Liver (tissue), 9 donors: ENCODE measurements around the gene ADAP1. TPM values are rescaled to one million over a fixed set of nuclear protein-coding genes. Genes with fewer than 3 reads are reported as not detected.

Source experiments
- DNase-seq: peaks from one replicate; pipeline ENCODE4 v3.0.0-alpha.2; 2017; ENCODE audit warnings: low spot score
- H3K27ac ChIP-seq, 2 donors: one replicate each; pipeline ENCODE4 v1.7.0; 2013; ENCODE audit warnings: inconsistent platforms in 2 of 2, low read length in 2 of 2, control low read depth in 1 of 2, low read depth in 1 of 2, mild to moderate bottlenecking in 1 of 2
- H3K27me3 ChIP-seq, 4 donors: one replicate each; pipeline versions ENCODE4 v1.6.1 to v1.7.0; 2013; ENCODE audit warnings: low read length in 3 of 4, inconsistent platforms in 1 of 4, mild to moderate bottlenecking in 1 of 4, moderate library complexity in 1 of 4; ENCODE audit not compliant: control insufficient read depth in 4 of 4, insufficient read depth in 4 of 4
- H3K36me3 ChIP-seq, 4 donors: one replicate each; pipeline versions ENCODE4 v1.6.1 to v1.7.0; 2013; ENCODE audit warnings: low read length in 3 of 4, mild to moderate bottlenecking in 3 of 4, low read depth in 1 of 4, moderate library complexity in 1 of 4; ENCODE audit not compliant: control insufficient read depth in 4 of 4, insufficient read depth in 3 of 4
- H3K4me1 ChIP-seq, 4 donors: one replicate each; pipeline versions ENCODE4 v1.6.1 to v1.7.0; 2013; ENCODE audit warnings: low read length in 3 of 4, mild to moderate bottlenecking in 3 of 4, moderate library complexity in 1 of 4; ENCODE audit not compliant: control insufficient read depth in 4 of 4, insufficient read depth in 4 of 4
- H3K4me3 ChIP-seq, 3 donors: one replicate each; pipeline versions ENCODE4 v1.6.1 to v1.7.0; 2013; ENCODE audit warnings: low read length in 3 of 3, control low read depth in 1 of 3, low read depth in 1 of 3, mild to moderate bottlenecking in 1 of 3
- H3K9ac ChIP-seq, 2 donors: one replicate each; pipeline ENCODE4 v1.7.0; 2013; ENCODE audit warnings: low read length in 2 of 2, mild to moderate bottlenecking in 2 of 2, moderate library complexity in 2 of 2, control low read depth in 1 of 2, low read depth in 1 of 2
- H3K9me3 ChIP-seq, 4 donors: one replicate each; pipeline versions ENCODE4 v1.6.1 to v1.7.0; 2013; ENCODE audit warnings: low read length in 3 of 4; ENCODE audit not compliant: control insufficient read depth in 4 of 4
- ATF3 ChIP-seq: IDR thresholded peaks from 2 replicates; pipeline ENCODE4 v1.6.1; 2016; ENCODE audit warnings: antibody characterized with exemption
- EGR1 ChIP-seq, 2 donors: IDR thresholded peaks; 2 replicates each; pipeline ENCODE4 v1.6.1; 2016 to 2018; ENCODE audit warnings: antibody characterized with exemption in 2 of 2, low read depth in 2 of 2
- FOXA1 ChIP-seq: IDR thresholded peaks from 2 replicates; pipeline ENCODE4 v1.6.1; 2016; ENCODE audit warnings: antibody characterized with exemption
- FOXA2 ChIP-seq: IDR thresholded peaks from 2 replicates; pipeline ENCODE4 v1.6.1; 2016; ENCODE audit warnings: antibody characterized with exemption
- GABPA ChIP-seq, 2 donors: IDR thresholded peaks in 1 of 2; conservative IDR thresholded peaks in 1 of 2; 2 replicates each; pipeline ENCODE4 v1.6.1; 2016; ENCODE audit warnings: antibody characterized with exemption in 2 of 2, mild to moderate bottlenecking in 1 of 2, moderate library complexity in 1 of 2
- HNF4A ChIP-seq, 2 donors: conservative IDR thresholded peaks; 2 replicates each; pipeline ENCODE4 v1.6.1; 2016; ENCODE audit warnings: antibody characterized with exemption in 2 of 2, mild to moderate bottlenecking in 2 of 2
- HNF4G ChIP-seq: IDR thresholded peaks from 2 replicates; pipeline ENCODE4 v1.6.1; 2016; ENCODE audit warnings: antibody characterized with exemption
- JUND ChIP-seq, 2 donors: IDR thresholded peaks; 2 replicates each; pipeline ENCODE4 v1.6.1; 2016; ENCODE audit warnings: antibody characterized with exemption in 2 of 2
- NR2F2 ChIP-seq: IDR thresholded peaks from 2 replicates; pipeline ENCODE4 v1.6.1; 2016; ENCODE audit warnings: antibody characterized with exemption
- RXRA ChIP-seq, 2 donors: IDR thresholded peaks; 2 replicates each; pipeline ENCODE4 v1.6.1; 2017 to 2018; ENCODE audit warnings: antibody characterized with exemption in 2 of 2, mild to moderate bottlenecking in 1 of 2
- SP1 ChIP-seq: IDR thresholded peaks from 2 replicates; pipeline ENCODE4 v1.6.1; 2018; ENCODE audit warnings: antibody characterized with exemption, mild to moderate bottlenecking
- TAF1 ChIP-seq: conservative IDR thresholded peaks from 2 replicates; pipeline ENCODE4 v1.6.1; 2016; ENCODE audit warnings: antibody characterized with exemption, mild to moderate bottlenecking
- YY1 ChIP-seq: IDR thresholded peaks from 2 replicates; pipeline ENCODE4 v1.6.1; 2016; ENCODE audit warnings: antibody characterized with exemption, mild to moderate bottlenecking
- ZBTB33 ChIP-seq: IDR thresholded peaks from 2 replicates; pipeline ENCODE4 v1.6.1; 2016; ENCODE audit warnings: antibody characterized with exemption
- WGBS: extraction: QIAGEN DNeasy Blood & Tissue Kit; methylation state at CpG from one replicate; pipeline ENCODE4 v1.1.7; 2013; 5-methylcytosine and 5-hydroxymethylcytosine counted together
- polyA plus RNA-seq, 2 donors: library from polyadenylated mRNA; stranded (reverse) in 1 of 2; unstranded in 1 of 2; fragments of 200-250 nt in 1 of 2; fragments of >200 nt in 1 of 2; fragmentation: Nextera tagmentation in 1 of 2; extraction: Ambion mirVana in 1 of 2; gene quantifications; one replicate each; pipeline versions ENCODE4 v1.2.1 to v1.2.3, GENCODE V29; 2013 to 2015
- total RNA-seq, 2 donors: library from RNA; depleted of rRNA; stranded (reverse); fragments of >200 nt; gene quantifications; one replicate each; pipeline ENCODE4 v1.2.3, GENCODE V29; 2014
- TF ChIP-seq, protein P1 (sequence below): IDR thresholded peaks from 2 replicates; pipeline ENCODE4 v1.6.1; 2016; ENCODE audit warnings: antibody characterized with exemption, mild to moderate bottlenecking
- TF ChIP-seq, protein P2 (sequence below): IDR thresholded peaks from 2 replicates; pipeline ENCODE4 v1.6.1; 2016; ENCODE audit warnings: antibody characterized with exemption
- donor health status: healthy.
- donor health status: healthy.
- donor health status: healthy.
- donor health status: healthy.
- donor health status: healthy.

Gene ADAP1
- total and polyA plus RNA-seq, 4 donors = 0.46 to 3.7 (median 2.7) TPM

DNA sequence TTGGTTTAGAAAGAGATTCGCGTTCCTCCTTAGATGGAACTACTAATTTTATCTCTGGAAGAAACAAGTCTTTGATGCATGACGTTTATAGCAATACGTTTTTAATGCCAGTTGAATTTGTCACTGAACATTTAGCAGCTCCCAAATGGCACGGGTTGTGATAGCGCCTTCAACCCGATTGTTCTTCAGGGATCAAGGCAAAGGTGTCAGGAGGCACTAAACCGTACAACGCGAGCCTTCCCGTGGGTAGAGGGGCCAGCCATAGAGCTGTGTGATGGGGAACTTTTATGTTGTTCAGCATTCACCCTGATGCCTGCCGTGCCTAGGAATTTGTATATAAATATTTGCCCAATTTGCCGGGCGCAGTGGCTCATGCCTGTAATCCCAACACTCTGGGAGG is 74.8 kb downstream of the ADAP1 start:
- Histone ChIP-seq H3K9me3 (no peaks in the 10 kb centered on the region), H3K27me3 (no peaks in the 10 kb centered on the region), H3K27ac (peak overlapping the region; percentile 72 to 96), H3K4me3 (no peak overlapping the region), H3K36me3 (no peaks in the 10 kb centered on the region), H3K9ac (peak overlapping the region; percentile 33 to 49), H3K4me1 (peaks cover 26 to 62% (median 46%) of the 10 kb centered on the region in 4 donors)
- TF ChIP-seq JUND (IDR thresholded peaks at IDR 0.05) = no peak
- TF ChIP-seq FOXA2 = no peak
- TF ChIP-seq FOXA1 = no peak
- TF ChIP-seq RXRA (IDR thresholded peaks at IDR 0.05) = no peak
- TF ChIP-seq, protein P1, sequence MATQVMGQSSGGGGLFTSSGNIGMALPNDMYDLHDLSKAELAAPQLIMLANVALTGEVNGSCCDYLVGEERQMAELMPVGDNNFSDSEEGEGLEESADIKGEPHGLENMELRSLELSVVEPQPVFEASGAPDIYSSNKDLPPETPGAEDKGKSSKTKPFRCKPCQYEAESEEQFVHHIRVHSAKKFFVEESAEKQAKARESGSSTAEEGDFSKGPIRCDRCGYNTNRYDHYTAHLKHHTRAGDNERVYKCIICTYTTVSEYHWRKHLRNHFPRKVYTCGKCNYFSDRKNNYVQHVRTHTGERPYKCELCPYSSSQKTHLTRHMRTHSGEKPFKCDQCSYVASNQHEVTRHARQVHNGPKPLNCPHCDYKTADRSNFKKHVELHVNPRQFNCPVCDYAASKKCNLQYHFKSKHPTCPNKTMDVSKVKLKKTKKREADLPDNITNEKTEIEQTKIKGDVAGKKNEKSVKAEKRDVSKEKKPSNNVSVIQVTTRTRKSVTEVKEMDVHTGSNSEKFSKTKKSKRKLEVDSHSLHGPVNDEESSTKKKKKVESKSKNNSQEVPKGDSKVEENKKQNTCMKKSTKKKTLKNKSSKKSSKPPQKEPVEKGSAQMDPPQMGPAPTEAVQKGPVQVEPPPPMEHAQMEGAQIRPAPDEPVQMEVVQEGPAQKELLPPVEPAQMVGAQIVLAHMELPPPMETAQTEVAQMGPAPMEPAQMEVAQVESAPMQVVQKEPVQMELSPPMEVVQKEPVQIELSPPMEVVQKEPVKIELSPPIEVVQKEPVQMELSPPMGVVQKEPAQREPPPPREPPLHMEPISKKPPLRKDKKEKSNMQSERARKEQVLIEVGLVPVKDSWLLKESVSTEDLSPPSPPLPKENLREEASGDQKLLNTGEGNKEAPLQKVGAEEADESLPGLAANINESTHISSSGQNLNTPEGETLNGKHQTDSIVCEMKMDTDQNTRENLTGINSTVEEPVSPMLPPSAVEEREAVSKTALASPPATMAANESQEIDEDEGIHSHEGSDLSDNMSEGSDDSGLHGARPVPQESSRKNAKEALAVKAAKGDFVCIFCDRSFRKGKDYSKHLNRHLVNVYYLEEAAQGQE = no peak
- no peak for TF ChIP-seq GABPA (IDR thresholded peaks at IDR 0.05 in 1 of 2, conservative IDR thresholded peaks at IDR 0.05 in 1 of 2)
- no peak for TF ChIP-seq ATF3
- TF ChIP-seq HNF4G = no peak
- no peak for TF ChIP-seq TAF1
- TF ChIP-seq NR2F2 = no peak
- TF ChIP-seq ZBTB33 = no peak
- no peak for TF ChIP-seq YY1
- 74% methylated on average over 14 of the region's 14 CpGs for WGBS
- DNase-seq = no peak

DNA sequence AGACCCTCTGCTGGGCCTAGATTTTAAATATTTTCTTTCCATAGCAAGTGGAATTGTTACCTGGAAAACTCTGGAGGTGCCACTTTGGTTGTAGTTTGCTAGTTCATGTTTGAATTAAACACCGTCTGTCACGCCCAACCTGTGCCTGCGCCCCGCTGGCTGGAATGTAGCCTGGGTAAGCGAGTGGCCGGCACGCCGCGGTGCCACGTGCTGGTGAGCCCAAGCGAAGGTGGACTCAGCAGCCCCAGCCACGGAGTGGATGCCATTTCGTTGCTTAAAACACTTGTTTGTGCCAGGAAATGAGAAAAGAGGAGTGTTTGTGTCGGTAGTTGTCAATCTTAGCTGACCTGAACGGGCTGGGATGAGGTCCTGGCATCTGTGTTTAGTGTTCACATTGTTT is 75.4 kb downstream of the ADAP1 start:
- no peaks in the 10 kb centered on the region for H3K9me3 ChIP-seq
- H3K4me1 ChIP-seq = peaks cover 22 to 57% (median 40%) of the 10 kb centered on the region in 4 donors
- DNase-seq = no peak
- H3K36me3 ChIP-seq = no peaks in the 10 kb centered on the region
- 46% methylated on average over 15 of the region's 15 CpGs for WGBS
- TF ChIP-seq ZBTB33 (peak; percentile 63), YY1 (peak; percentile 91), RXRA (IDR thresholded peaks at IDR 0.05) (peak in 1 of 2 donors; percentile 74), SP1 (no peak), JUND (IDR thresholded peaks at IDR 0.05) (peak in 1 of 2 donors; percentile 38), EGR1 (IDR thresholded peaks at IDR 0.05; ENCODE audit: low read depth in 2 of 2) (peak in 1 of 2 donors; percentile 45), ATF3 (no peak), HNF4A (conservative IDR thresholded peaks at IDR 0.05) (peak in 1 of 2 donors; percentile 68), GABPA (IDR thresholded peaks at IDR 0.05 in 1 of 2, conservative IDR thresholded peaks at IDR 0.05 in 1 of 2) (no peak), FOXA2 (peak; percentile 19), TAF1 (no peak)
- TF ChIP-seq, protein P1 = peak; percentile 69
- TF ChIP-seq, protein P2, sequence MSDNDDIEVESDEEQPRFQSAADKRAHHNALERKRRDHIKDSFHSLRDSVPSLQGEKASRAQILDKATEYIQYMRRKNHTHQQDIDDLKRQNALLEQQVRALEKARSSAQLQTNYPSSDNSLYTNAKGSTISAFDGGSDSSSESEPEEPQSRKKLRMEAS = peak; percentile 95
- peak overlapping the region; percentile 72 to 96 for H3K27ac ChIP-seq
- no peak overlapping the region for H3K4me3 ChIP-seq
- H3K9ac ChIP-seq = peak overlapping the region; percentile 29 to 33
- no peaks in the 10 kb centered on the region for H3K27me3 ChIP-seq
